AG08396 (cell line): Measurements from ENCODE around the gene MVK.

Experiments used
- DNase-seq: peaks from one replicate; pipeline ENCODE4 v3.0.0; 2012; ENCODE audit warnings: low spot score, mixed read lengths

MVK gene

DNA sequence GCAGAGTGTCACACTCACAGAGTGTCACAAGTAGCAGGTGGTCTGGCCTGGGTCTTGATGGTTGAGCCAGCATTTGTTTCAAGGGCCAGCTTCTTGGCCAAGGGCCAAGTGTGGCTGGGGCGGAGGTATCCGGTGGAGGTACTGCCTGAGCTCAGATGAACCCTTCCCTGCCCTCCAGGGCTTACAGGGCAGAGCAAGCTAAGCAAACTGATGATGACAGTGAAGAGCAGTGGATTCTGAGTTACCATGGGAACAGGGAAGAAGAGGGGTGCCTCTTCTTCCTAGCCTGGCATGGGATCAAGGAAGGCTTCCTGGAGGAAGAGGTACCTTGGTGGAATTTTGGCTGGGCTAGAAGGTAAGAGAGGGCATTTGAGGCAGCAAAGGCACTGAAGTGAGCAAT lies 35.7 kb downstream of the MVK start:
- no peak for DNase-seq

DNA sequence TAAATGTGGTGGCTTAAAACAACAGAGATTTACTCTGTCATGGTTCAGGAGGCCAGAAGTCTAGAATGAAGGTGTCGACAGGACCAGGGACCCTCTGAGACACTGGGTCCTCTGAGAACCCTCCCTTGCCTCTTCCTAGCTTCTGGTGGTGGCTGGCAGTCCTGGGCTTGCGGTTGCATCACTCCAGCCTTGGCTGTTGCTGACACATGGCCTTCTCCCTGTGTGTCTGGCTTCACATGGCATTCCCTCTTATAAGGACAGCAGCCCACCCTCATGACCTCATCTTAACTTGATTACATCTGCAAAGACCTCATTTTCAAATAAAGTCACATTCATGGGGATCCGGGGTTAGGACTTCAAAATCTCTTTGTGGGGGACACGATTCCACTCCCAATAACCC lies 36.9 kb downstream of the MVK start:
- no peak for DNase-seq

DNA sequence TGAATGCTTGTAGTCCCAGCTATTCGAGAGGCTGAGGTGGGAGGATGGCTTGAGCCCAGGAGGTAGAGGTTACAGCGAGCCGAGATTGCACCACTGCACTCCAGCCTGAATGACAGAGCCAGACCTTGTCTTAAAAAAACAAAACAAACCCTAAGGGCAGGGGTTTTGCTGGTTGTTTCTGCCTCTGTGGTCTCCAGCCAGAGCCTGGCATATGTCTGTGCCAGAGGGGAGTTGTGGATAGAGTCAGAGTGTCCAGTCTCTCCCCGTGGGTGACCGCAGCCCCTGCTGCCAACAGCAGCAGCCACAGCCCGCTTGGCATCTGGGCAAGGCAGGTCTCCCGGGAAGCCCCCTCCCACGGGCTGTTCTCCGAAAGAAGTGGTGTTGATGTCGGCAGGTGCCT lies 37.6 kb downstream of the MVK start:
- DNase-seq, result no peak

DNA sequence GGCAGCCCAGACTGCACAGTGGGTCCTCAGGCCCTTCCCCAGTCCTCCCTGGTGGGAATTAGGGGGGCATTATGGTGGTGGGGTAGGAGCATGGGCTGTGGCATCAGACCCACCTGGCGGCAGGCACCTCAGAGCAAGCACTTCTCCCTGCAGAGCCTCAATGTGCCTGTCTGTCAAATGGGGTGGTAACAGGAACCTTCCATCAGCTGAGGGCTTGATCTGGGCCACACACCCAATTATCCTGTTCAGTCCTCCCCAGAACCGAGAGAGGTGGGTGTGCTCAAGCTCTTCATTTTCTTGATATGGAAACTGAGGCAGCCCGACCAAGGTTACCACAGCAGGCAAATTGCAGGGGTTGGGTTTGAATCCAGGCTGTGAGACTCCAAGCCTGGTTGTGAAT lies 38.4 kb downstream of the MVK start:
- no peak for DNase-seq

DNA sequence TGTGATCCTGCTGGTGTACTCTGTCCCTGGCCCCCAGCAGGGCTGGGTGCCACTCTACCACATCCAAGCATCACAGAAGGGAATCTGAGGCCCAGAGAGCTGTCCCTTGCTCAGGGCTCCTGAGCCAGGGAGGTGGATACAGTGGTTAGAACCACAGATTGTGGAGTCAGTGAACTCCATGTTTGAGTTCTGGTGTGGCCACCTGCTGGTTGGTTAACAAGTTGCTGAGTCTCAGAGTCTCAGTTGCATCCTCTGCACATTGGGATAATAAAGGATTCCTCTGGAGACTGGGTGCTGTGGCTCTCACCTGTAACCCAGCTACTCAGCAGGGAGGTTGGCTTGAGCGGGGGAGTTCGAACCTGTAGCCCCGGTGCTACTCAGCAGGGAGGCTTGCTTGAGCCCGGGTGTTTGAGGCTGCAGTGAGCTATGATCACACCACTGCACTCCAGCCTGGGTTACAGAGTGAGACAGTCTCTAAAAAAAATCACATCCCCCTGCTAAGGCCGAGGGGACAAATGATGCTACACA lies 39.4 kb downstream of the MVK start:
- peak; percentile 40 for DNase-seq

DNA sequence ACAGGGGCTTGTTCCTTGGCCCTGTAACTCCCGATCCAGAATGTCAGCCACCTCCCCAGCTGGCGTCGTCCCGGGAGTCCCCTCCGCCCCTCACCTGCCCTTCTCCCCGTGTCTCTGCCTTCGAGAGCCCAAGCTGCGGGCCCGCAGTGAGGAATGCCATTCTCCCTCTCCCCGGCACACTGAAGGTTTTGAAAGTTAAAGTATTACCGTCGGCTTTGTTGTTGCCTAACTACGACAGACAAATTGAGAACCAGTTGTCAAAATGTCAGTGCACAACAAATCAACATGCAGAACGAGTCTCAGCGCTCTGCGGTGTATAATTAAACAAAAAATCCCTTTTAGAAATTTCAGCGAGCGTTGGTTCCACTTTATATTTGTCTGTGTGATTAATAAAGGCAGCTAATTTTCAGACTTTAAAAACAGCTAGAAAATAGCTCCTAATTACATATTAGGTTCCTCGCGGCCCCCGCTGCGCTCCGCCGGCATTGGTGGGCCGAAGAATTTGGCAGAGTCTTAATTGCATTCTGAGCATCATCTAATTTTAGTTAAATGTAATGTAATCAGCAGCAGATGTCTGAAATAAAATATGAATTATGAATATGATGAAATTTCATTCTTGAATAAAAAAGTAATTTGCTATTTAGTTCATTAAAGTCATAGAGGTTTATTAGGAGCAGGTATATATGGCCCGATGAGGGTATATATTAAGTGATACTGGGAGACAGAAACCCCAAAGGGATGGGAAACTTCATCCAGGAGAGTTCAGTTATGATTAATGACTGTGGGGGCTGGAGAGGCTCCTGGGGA lies 40.3 kb downstream of the MVK start:
- no peak for DNase-seq

DNA sequence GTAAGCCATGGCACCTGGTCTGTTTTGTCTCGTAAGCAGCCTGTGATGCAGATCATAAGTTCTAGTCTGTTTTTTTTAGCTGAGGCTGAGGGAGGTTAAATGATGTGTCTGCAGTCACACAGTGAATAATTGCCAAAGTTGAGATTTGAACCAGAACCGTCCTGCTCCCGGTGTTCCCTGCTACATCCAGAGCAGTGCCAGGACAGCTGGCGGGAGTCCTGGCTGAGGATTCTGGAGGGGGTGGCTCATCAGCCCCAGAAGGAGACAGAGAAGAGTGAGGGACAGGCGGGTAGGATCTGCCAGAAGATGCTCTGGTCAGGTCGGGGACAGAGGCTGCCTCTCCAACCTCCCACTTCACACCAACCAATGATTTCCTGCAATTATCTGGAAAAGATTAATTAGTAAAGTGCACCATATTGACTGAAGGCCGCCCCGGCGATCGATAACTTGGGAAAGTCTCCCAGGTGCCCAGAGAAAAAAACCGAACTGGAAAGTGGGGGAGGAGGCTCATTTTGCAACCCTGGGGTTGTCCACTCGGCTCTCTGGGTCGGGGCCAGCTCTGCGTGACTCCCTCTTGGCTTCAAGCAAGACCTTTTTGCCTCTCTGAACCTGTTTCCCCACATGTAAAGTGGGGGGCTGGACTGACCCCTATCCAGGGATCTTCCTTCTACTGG lies 42.1 kb downstream of the MVK start:
- no peak for DNase-seq

DNA sequence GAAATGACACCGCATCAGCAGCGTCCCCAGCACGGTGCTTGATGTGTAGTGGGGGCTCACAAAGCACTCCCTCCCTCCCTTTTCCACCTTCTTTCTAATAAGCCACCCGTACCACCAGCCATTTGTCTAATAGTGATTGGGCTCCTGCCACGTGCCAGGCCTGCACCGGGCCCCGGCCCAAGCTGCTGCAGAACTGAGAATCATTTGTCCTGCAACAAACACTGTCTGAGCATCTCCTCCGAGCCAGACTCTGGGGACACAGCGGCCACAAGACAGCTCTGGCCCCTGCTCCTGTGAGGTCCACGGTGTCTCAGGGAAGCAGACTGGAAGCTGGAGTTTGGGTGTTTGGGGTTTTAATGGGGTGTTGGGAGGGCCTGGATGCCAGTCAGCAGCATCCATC lies 43.9 kb downstream of the MVK start:
- DNase-seq, result no peak

DNA sequence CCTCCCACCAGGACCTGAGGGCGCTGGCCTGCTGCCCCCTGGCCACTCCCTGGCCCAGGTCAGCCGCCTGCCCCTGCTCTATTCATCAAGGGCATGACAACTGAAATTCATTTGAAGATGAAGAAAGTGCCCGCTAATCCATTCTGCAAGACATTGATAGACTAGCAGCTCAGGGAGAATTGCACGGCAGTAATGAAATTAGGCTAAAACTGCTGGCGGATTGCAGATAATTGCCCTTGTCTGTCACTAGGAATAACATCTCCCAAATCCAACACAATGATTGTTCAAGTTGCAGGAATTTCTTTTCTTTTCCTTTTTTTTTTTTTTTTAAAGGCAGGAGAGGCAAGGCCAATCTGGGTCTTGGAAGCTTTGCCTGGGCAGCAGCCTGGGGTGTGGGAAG lies 44.5 kb downstream of the MVK start:
- DNase-seq, result no peak

DNA sequence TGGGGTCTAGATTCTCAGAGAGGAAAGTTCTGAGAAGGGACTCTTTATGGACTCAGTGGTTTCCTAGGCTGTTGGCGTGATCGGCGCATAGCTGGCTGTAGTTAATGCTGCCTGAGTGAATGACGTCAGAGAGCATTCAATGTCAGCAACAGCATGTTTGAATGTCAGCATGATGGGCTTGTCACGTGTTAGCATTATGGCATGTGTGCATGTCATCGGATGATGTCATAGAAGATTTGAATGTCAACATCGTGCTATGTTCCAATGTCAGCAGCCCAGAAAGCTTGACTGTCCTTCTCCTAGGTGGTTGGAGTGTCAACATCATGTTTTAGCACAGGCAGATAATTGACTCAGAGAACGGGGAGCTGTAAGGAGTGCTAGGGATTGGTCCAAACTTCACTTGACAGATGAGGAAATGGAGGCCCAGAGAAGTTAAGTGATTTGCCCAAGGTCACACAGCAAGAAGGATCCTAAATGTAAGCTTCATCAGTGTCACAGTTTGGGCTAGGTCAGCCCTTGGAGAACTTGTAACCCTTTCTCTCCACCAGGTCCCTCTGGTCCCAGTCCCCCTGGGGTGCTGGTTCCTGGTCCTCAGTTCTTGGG lies 45.5 kb downstream of the MVK start:
- no peak for DNase-seq

DNA sequence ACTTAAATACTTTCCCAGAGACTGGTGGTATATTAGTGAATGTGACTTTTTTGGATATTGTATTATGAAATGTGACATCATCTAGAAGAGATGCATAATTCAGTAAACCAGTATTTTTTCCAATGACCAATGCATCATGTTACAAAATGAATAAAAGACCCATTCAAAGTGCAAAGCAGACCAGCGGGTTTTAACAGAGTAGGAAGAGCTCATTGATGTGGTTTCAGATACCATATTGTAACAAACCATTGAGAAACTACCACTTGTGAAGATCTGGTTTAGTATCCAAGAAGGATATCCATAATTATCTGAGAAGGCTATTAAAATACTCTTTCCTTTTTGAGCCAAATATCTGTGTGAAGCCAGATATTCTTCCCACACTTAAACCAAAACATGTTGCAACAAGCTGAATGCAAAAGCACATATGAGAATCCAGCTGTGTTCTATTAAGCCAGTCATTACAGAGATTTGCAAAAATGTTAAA lies 47.7 kb downstream of the MVK start:
- DNase-seq, result no peak

DNA sequence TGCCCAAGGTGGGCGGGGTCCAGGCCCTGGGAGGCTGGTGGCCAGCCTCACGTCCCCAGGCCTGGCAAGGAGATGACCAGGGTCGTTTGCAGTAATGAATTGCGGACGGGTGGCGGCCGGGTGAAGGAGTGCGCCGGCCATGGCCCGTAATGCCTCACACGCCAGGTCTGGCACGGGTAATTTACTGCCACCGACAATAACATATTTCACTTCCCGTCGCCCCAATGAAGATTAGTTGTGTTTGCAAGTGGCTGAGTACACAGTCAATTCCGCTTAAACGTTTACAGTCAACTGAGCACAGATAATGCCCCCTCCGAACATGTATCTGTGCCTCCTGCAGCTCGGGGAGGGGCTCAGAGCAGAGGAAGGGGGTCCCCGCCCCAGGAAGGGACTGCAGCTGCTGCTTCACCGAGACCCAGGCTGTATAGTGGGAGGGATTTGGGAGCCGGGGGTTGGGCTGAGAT lies 48.3 kb downstream of the MVK start:
- no peak for DNase-seq

DNA sequence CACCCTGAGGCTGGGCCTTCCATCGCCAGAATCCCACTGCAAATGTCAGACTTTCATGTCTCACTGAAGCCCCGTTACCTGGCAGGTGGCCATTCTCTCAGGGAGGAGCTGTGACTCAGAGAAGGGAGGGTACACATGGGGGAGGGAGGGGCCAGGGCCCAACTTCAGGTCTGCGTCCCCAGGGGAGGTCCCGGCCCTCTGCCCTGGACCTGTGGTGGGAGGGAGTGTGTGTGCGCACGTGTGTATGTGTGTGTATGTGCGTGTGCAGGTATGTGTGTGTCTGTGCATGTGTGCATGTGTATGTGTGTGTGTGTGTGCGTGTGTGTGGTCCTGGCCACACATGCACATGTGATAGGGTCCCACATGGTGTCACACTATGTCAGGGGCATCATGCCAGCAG lies 50.9 kb downstream of the MVK start:
- no peak for DNase-seq

DNA sequence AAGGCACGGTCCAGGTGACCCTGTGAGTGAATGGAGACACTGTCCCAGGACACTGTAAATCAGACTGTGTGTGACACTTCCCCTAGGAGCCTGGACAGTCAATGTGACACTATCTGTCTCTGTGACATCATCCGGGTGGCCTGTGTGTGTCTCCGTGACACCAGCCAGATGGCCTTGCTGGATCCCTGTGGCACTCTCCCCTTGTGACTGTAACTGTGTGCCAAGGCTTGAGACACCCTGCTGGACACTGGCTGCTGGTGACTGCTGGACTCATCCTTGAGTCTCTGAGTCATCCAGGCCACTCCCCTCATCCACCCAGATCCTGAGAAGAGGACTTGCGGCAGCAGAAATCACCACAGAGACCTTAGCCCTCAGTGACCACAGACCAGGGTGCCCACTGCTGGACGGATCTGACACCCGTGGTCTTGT lies 51.6 kb downstream of the MVK start:
- peak; percentile 70 for DNase-seq

DNA sequence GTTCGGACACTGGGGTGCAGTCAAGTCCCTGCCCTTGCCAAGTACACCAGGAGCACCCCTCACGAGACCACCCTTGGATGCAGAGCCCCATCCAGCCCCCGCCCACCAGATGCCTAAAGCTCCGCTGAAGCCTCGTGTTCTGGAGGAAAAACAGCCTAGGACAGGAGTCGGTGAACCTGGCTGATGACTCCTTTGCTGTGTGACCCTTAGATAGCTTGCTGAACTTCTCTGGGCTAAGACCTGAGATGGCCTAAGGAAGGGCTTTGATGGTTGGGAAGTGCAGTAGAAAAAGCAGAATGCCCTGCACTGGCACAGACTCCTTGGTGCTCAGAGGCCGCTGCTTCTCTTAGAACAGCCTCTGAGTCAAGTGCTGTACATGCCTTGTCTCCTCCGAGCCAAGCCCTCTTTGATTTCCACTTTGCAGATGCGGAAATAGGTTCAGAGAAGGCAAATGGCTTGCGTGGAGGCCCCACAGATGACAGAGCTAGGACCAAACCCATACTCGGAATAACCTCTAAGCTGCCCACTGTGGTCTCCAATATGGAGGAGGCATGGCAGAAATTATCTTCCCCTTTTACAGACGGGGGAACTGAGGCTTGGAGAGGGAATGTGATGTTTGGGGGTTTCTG lies 52.3 kb downstream of the MVK start:
- DNase-seq, result no peak

DNA sequence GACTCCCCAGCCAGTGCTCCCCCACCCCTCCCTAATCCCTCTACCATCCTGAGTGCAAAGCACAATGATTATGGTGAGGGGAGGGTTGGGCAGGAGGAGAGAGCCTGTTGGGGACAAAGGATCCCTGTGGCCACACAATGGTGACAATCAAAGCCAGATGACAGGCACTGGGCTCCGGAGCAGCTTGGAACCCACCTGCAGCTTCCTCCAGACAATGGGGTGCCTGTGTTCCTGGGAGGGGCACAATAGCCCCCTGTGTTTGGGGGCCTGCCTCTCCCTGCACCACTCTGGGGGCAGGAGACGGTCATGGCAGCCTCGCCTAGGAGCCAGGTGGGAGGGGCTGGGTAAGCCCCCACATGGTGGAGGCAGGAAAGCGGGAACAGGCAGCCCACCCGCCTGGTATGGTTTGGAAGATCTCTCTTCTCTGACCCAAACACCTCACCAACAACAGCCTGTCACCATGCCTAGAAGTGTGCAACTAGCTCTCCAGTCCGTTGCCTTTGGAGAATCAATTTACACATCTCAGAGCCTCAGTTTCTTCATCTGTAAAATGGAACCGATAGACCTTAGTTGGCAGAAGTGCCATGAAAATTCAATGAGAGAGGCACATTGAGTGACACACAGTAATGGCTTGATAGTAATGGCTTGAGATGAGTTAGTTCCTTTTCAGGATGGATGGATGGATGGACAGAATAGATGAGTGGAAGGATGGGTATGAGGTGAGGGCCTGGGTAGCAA lies 53.0 kb downstream of the MVK start:
- DNase-seq, result no peak

DNA sequence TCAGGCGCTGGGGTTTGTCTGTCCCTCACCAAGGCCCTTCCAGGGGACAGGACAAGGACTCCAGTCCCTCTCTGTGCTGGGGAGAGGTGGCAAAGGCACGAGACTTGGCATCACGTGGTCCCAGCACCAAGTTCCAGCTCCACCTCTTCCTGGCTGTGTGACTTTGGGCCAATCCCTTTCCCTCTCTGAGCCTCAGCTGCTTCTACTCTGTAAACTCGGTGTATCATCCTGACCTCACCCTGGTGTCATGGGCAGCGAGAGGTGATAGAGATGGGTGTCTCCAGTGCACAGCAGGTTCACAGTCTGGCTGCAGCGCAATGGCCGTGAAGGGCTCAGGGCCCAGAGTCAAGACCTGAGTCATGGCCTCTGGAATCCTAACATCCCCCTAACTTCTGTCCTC lies 54.0 kb downstream of the MVK start:
- no peak for DNase-seq

DNA sequence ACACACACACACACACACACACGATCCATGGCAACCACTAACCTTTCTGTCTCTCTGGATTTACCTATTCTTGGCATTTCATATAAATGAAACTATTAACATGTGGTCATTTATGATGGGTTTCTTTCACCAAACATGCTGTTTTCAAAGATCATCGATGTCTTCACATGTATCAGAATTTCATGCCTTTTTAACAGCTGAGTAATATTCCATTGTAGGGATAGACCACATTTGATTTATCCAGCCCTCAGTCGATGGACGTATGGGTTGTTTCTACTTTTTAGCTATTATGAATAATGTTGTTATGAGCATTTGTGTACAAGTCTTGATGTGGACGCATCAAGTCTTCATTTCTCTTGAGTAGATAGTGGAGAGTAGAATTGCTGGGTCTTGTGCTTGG lies 56.5 kb downstream of the MVK start:
- DNase-seq, result no peak

DNA sequence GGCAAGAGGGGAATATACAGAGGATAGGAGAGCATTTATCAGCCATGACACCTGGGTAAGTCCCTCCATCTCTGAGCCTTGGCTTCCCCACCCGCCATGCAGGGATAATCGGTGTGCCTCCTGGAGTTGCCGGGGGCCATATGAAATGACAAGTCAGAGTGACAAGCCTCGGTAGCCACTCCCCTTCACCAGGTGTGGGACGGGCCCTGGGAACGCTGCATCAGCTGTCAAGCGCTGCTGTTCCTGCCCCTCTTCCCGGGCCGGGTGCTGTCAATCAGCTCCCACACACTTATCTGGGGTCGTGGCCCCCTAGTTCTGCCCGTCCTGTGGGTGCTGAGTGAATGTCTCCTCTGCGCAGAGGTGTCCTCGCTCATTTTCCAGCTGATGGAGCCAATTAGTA lies 57.2 kb downstream of the MVK start:
- no peak for DNase-seq

DNA sequence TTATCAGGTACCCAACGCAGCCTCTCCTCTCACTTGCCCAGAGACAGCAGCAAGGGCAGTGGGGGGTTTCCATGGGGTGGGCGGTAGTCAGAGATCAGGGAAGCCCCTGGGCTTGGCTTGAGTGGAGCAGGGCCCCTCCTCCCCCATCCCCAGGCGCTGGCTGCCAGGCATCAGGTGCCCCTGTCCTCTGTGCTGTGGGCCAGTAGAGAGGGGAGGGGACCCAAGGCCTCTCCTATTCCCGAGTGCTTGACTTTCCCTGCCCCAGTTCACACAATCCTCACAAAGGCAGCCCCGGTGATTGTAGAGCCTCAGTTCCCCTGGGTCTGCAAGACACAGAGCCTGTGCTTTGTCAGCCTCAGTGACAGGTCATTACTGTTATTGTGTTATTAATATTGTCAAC lies 57.7 kb downstream of the MVK start:
- DNase-seq, result no peak

DNA sequence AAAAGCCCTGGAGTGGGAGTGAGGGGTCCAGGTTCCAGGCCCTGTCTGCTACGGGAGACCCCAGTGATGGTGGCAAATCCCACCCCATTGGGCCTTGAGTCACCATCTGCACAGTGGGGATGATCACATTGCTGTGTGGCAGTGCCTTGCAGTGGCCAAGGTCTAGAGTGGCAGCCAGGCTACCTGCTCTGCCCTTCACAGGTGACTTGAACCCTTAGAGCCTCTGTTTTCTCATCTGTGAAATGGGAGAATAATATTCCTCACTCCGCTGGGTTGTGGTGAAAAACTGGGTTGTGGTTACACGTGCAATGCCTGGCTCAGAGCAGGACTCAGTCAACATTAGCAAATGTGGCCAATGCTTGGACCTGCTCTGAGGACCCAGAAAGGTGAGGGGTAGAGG lies 58.2 kb downstream of the MVK start:
- no peak for DNase-seq

DNA sequence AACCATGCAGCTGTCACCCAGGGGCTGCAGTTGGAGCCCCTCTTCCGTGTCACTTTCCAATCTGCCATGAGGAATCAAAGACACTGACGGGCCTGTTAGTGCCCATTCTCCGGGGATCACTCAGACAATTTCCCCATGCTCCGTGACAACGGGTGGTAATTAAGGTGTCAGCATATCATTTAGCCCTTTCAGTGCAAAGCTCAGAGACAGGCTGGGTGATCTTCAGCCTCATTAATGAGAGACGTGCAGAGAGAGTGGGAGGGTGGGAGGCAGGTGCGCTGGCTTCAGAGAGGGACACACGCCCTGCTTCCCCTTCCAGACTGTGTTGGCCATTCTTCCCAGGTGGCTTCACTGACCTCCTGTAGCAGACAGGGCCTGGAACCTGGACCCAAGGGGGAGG lies 58.7 kb downstream of the MVK start:
- no peak for DNase-seq
